Transverse colon (tissue), 4 donors: Measurements from ENCODE around the gene ERLIN1. TPM values are rescaled to one million over a fixed set of nuclear protein-coding genes. Genes with fewer than 3 reads are reported as not detected.

Source experiments
- DNase-seq: peaks from one replicate; pipeline ENCODE4 v3.0.0-alpha.2; 2019
- H3K27ac ChIP-seq, 4 donors: fragments of 200-600 bp; sonication (generic); 2 replicates each; pipeline ENCODE4 v1.5.1; 2016 to 2018; ENCODE audit warnings: inconsistent platforms in 4 of 4
- H3K27me3 ChIP-seq: fragments of 200-600 bp; sonication (generic); 2 replicates; pipeline ENCODE4 v1.5.1; 2017; ENCODE audit warnings: inconsistent platforms
- H3K36me3 ChIP-seq, 4 donors: fragments of 200-600 bp; sonication (generic); 2 replicates each; pipeline ENCODE4 v1.5.1; 2017 to 2019; ENCODE audit warnings: inconsistent platforms in 4 of 4
- H3K4me1 ChIP-seq, 4 donors: fragments of 200-600 bp; sonication (generic); 2 replicates each; pipeline ENCODE4 v1.5.1; 2017 to 2020; ENCODE audit warnings: inconsistent platforms in 4 of 4
- H3K4me3 ChIP-seq, 4 donors: fragments of 200-600 bp; sonication (generic); 1 replicate in 1 of 4; 2 replicates in 3 of 4; pipeline versions ENCODE4 v1.5.1 to v1.6.1; 2017 to 2019; ENCODE audit warnings: inconsistent platforms in 4 of 4
- H3K9me3 ChIP-seq, 2 donors: fragments of 200-600 bp; sonication (generic); 2 replicates each; pipeline ENCODE4 v1.5.1; 2017 to 2019; ENCODE audit warnings: inconsistent platforms in 2 of 2
- EP300 ChIP-seq: sonication (generic); formaldehyde crosslinking; IDR thresholded peaks from one replicate; pipeline ENCODE4 v1.6.1; 2017; ENCODE audit warnings: antibody characterized with exemption, low read depth
- POLR2A ChIP-seq: fragments of 450-650 bp; IDR thresholded peaks from one replicate; pipeline ENCODE4 v1.6.1; 2016; ENCODE audit warnings: antibody characterized with exemption, mild to moderate bottlenecking, moderate library complexity
- POLR2AphosphoS5 ChIP-seq, 3 donors: sonication (generic); formaldehyde crosslinking; IDR thresholded peaks; one replicate each; pipeline ENCODE4 v1.6.1; 2016; ENCODE audit warnings: antibody characterized with exemption in 3 of 3
- WGBS, 2 donors: methylation state at CpG; one replicate each; pipeline ENCODE4 v1.1.5; 2018; ENCODE audit warnings: low coverage in 1 of 2; 5-methylcytosine and 5-hydroxymethylcytosine counted together
- in situ Hi-C, 4 donors: fragments of 200-750 bp; cut with MboI; loops; one replicate each; pipeline versions ENCODE4 v1.15.0 to v1.15.1; 2017; ENCODE audit warnings: low sequenced_read_pairs in 3 of 4, low pct_ligation_motif_present in 1 of 4, low pct_unique_long_range_greater_than_20kb in 1 of 4
- intact Hi-C: fragments of 100-400 bp; cut with DNase I; formaldehyde crosslinking; loops from one replicate; pipeline ENCODE4 v1.15.1; 2023; ENCODE audit warnings: low total_unique reads
- total RNA-seq, 4 donors: library from RNA; depleted of rRNA; stranded (reverse); fragments of >200 nt; gene quantifications; one replicate each; pipeline ENCODE4 v1.1.0, GENCODE V29; 2016
- TF ChIP-seq, protein P1 (sequence below), 5 experiments: fragments of 200-600 bp in 3 of 5; fragments of 450-650 bp in 2 of 5; sonication (generic) in 3 of 5; IDR thresholded peaks; 1 replicate in 2 of 5; 2 replicates in 3 of 5; pipeline ENCODE4 v1.5.1; 2016 to 2017; ENCODE audit warnings: antibody characterized with exemption in 5 of 5, inconsistent platforms in 3 of 5, mild to moderate bottlenecking in 2 of 5, moderate library complexity in 1 of 5

The ERLIN1 gene
- total RNA-seq, 4 donors from 2014 or later, result 21.7 to 41.0 (median 39.6) TPM

DNA sequence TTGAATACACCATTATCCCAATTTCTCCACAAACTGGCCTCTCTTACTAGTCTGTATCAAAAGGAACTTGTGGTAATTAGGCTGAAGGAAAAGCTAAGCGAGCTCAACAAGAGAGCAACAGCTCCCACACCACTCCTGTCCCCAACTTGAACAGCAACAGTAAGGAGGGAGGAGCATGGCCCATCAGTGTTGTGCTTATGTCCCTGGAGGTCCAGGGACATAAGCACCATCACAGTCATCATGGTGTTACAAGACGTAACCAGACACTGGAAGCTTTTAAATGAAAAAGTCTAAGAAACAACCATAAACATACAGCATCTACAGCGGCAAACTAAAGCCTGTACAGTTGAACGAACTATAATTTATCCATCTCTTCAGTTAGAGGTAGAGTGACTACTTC, 989 bp downstream of the ERLIN1 start:
- Histone ChIP-seq H3K4me1 (peaks cover 15 to 62% (median 40%) of the 10 kb centered on the region in 4 donors), H3K4me3 (peak overlapping the region in 3 of 4 donors; percentile 69 to 93 (median 92)), H3K27ac (peak overlapping the region; percentile 89 to 97 (median 92)), H3K9me3 (no peaks in the 10 kb centered on the region), H3K27me3 (no peaks in the 10 kb centered on the region), H3K36me3 (peaks cover 0 to under 1% (median 0%) of the 10 kb centered on the region in 4 donors)
- no peak for TF ChIP-seq POLR2A
- TF ChIP-seq POLR2AphosphoS5 (IDR thresholded peaks at IDR 0.05), result no peak
- TF ChIP-seq, protein P1, sequence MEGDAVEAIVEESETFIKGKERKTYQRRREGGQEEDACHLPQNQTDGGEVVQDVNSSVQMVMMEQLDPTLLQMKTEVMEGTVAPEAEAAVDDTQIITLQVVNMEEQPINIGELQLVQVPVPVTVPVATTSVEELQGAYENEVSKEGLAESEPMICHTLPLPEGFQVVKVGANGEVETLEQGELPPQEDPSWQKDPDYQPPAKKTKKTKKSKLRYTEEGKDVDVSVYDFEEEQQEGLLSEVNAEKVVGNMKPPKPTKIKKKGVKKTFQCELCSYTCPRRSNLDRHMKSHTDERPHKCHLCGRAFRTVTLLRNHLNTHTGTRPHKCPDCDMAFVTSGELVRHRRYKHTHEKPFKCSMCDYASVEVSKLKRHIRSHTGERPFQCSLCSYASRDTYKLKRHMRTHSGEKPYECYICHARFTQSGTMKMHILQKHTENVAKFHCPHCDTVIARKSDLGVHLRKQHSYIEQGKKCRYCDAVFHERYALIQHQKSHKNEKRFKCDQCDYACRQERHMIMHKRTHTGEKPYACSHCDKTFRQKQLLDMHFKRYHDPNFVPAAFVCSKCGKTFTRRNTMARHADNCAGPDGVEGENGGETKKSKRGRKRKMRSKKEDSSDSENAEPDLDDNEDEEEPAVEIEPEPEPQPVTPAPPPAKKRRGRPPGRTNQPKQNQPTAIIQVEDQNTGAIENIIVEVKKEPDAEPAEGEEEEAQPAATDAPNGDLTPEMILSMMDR (IDR thresholded peaks at IDR 0.05), result no peak
- TF ChIP-seq EP300, result no peak
- in situ Hi-C loops (no loop called here), intact Hi-C loops (no loop called here)
- no peak for DNase-seq
- 3 to 10% methylated on average over 4 of the region's 4 CpGs for WGBS, 2 donors

DNA sequence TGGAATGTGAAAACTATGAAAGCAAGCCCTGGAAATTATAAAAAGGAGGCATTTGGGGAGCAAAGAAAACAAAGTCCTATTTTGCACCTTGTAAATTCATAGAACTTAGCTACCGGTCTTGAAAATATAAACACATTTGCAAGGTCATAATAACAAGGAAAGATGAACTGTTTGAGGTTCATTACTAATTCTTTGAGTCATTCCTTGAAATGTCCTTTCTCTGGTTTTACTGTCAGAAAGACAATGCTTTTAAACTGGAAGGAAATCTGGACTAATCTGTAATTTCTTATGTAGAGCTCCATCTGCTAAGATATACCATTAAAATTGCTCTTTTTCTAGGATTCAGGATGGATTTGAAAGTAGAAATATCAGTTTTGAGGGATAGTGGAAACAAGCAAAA, 1.4 kb downstream of the ERLIN1 start:
- DNase-seq, result no peak
- in situ Hi-C loops, result no loop called here
- no peaks in the 10 kb centered on the region for H3K27me3 ChIP-seq
- H3K27ac ChIP-seq, result peak overlapping the region; percentile 89 to 97 (median 92)
- H3K4me3 ChIP-seq, result peak overlapping the region in 3 of 4 donors; percentile 69 to 93 (median 92)
- H3K36me3 ChIP-seq, result no peaks in the 10 kb centered on the region
- H3K9me3 ChIP-seq, result no peaks in the 10 kb centered on the region
- WGBS, 2 donors, result 9 to 11% methylated on average over 1 of the region's 1 CpG
- H3K4me1 ChIP-seq, result peaks cover 15 to 66% (median 44%) of the 10 kb centered on the region in 4 donors
- intact Hi-C loops, result no loop called here
- TF ChIP-seq POLR2AphosphoS5 (IDR thresholded peaks at IDR 0.05) (no peak), POLR2A (no peak), EP300 (no peak)
- TF ChIP-seq, protein P1 (IDR thresholded peaks at IDR 0.05), result no peak

DNA sequence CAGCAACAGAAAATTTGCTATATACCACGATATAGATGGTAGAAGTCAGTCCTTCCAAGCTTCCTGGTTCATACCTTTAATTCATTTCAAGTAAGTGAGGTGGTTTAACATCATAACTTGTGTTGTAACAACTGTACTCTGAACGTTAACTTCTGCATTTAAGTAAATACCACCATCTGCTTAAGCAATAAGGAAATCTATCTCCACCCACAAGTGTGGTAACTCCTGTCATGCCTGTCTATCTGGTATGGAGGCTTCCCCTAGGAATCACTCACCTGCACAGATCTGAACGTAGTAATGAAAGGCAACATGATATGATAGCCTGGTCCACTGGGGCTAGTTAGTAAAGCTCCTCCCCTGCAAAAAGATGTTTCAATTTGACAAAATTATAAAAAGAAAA, 2.3 kb downstream of the ERLIN1 start:
- in situ Hi-C loops, result no loop called here
- TF ChIP-seq, protein P1 (IDR thresholded peaks at IDR 0.05), result no peak
- TF ChIP-seq POLR2A (peak; percentile 52), POLR2AphosphoS5 (IDR thresholded peaks at IDR 0.05) (peak; percentile 19 to 87 (median 76)), EP300 (no peak)
- Histone ChIP-seq H3K4me1 (peaks cover 15 to 76% (median 48%) of the 10 kb centered on the region in 4 donors), H3K27ac (peak overlapping the region; percentile 89 to 97 (median 92)), H3K27me3 (no peaks in the 10 kb centered on the region), H3K4me3 (peak overlapping the region in 1 of 4 donors; percentile 93), H3K9me3 (no peaks in the 10 kb centered on the region), H3K36me3 (peaks cover 0 to 4% (median 0%) of the 10 kb centered on the region in 4 donors)
- peak; percentile 47 for DNase-seq
- 21 to 38% methylated on average over 3 of the region's 3 CpGs for WGBS, 2 donors
- intact Hi-C loops, result no loop called here

DNA sequence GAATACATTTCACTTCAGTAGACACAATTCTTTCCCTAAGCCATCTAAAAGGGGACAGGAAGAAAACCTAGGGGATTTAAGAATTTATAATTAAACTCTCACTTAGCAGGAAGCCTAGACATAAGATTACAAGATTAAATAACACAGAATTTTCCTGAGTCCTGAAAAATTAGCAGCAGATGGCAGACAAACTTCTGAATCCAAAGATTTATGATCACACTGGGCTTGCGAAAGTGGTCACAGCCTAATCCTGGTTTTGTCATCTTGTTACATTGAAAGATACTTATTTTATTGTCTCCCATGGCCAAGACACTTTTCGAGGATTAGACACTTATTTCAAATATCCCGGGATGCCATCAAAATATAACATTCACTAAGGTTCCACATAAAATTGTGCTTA, 2.9 kb downstream of the ERLIN1 start:
- H3K9me3 ChIP-seq, result no peaks in the 10 kb centered on the region
- no peak overlapping the region for H3K4me3 ChIP-seq
- 61 to 65% methylated on average over 3 of the region's 3 CpGs for WGBS, 2 donors
- TF ChIP-seq POLR2AphosphoS5 (IDR thresholded peaks at IDR 0.05) (no peak), EP300 (no peak), POLR2A (no peak)
- TF ChIP-seq, protein P1 (IDR thresholded peaks at IDR 0.05), result no peak
- H3K36me3 ChIP-seq, result peaks cover 0 to 7% (median 0%) of the 10 kb centered on the region in 4 donors
- H3K4me1 ChIP-seq, result peaks cover 15 to 80% (median 51%) of the 10 kb centered on the region in 4 donors
- H3K27me3 ChIP-seq, result no peaks in the 10 kb centered on the region
- H3K27ac ChIP-seq, result peak overlapping the region; percentile 89 to 97 (median 92)
- in situ Hi-C loops, result no loop called here
- no peak for DNase-seq
- intact Hi-C loops, result no loop called here
